ENCODE data around the gene DCLK2.

GRCh38 chr4:150131581-150132228 lies 53.5 kb downstream of the DCLK2 start:
- TF ChIP-seq CTCF (IDR thresholded peaks at IDR 0.05) (no peak), EZH2 (IDR thresholded peaks at IDR 0.05; ENCODE audit: borderline replicate concordance, insufficient read depth, low read depth, low read length, poor library complexity, severe bottlenecking) (no peak)
